K562 (cell line): ENCODE data around the gene NAT14. TPM values are rescaled to one million over a fixed set of nuclear protein-coding genes. Genes with fewer than 3 reads are reported as not detected.
A peak's percentile ranks its signal among the peaks of the same experiment; 100 is the strongest.

ENCODE experiments used
- FOXM1 ChIP-seq, 2 experiments: fragments of 450-650 bp in 1 of 2; sonication (generic) in 1 of 2; formaldehyde crosslinking in 1 of 2; IDR thresholded peaks; 2 replicates each; pipeline versions ENCODE4 v1.6.1 to v1.9.0; 2017 to 2022; ENCODE audit warnings: low read depth in 2 of 2, mild to moderate bottlenecking in 2 of 2, missing genetic modification reagents in 1 of 2, moderate library complexity in 1 of 2
- SUPT5H ChIP-seq: fragments of 450-650 bp; IDR thresholded peaks from 2 replicates; pipeline ENCODE4 v1.6.1; 2016
- XRCC4 ChIP-seq: IDR thresholded peaks from one replicate; pipeline ENCODE4 v1.6.1; 2011; ENCODE audit not compliant: insufficient read depth, insufficient read length; ENCODE audit errors: extremely low read depth
- ZFX ChIP-seq: sonication (generic); formaldehyde crosslinking; IDR thresholded peaks from 2 replicates; pipeline ENCODE4 v1.8.0; 2022; ENCODE audit warnings: mild to moderate bottlenecking, missing genetic modification reagents, moderate library complexity
- ZNF253 ChIP-seq: fragments of 250-450 bp; sonication (Bioruptor Pico); conservative IDR thresholded peaks from 2 replicates; pipeline ENCODE4 v1.6.1; 2021; ENCODE audit warnings: mild to moderate bottlenecking
- polyA plus RNA-seq, 8 experiments: library from polyadenylated mRNA; depleted of rRNA in 4 of 8; stranded (reverse) in 5 of 8; unstranded in 3 of 8; fragments of >200 nt; fragmentation: Nextera tagmentation in 2 of 8; fragmentation: Illumina TruSeq in 1 of 8; extraction: Ambion mirVana in 2 of 8; extraction: Trizol in 1 of 8; gene quantifications; 2 replicates each; pipeline versions ENCODE4 v1.2.1 to v1.2.3, GENCODE V29; 2011 to 2014; ENCODE audit warnings: inconsistent platforms in 1 of 8, missing spikeins in 1 of 8
- total RNA-seq, 7 experiments: library from RNA; depleted of rRNA in 6 of 7; stranded (reverse); fragments of >200 nt in 6 of 7; fragmentation: Illumina TruSeq in 2 of 7; extraction: Trizol in 2 of 7; gene quantifications; 2 replicates each; pipeline versions ENCODE4 v1.2.1 to v1.2.3, GENCODE V29; 2011 to 2021; ENCODE audit warnings: low replicate concordance in 1 of 7
- TF ChIP-seq, protein P1 (sequence below), 2 experiments: fragments of 450-650 bp; formaldehyde crosslinking in 1 of 2; IDR thresholded peaks; 2 replicates each; pipeline versions ENCODE4 v1.4.0 to v1.6.1; 2014 to 2020; ENCODE audit warnings: mild to moderate bottlenecking in 2 of 2, borderline replicate concordance in 1 of 2, low read depth in 1 of 2
- TF ChIP-seq, protein P2 (sequence below), 2 experiments: fragments of 200-800 bp in 1 of 2; sonication (Bioruptor generic) in 1 of 2; sonication (generic) in 1 of 2; formaldehyde crosslinking in 1 of 2; IDR thresholded peaks in 1 of 2; conservative IDR thresholded peaks in 1 of 2; 2 replicates each; pipeline versions ENCODE4 v1.5.0 to v1.6.1; 2016 to 2020; ENCODE audit warnings: missing compliant biosample characterization in 1 of 2, missing genetic modification characterization in 1 of 2, missing genetic modification reagents in 1 of 2
- TF ChIP-seq, protein P3 (sequence below): fragments of 450-650 bp; formaldehyde crosslinking; IDR thresholded peaks from 2 replicates; pipeline ENCODE4 v1.4.0; 2022; ENCODE audit warnings: mild to moderate bottlenecking, moderate library complexity
- TF ChIP-seq, protein P4 (sequence below): sonication (generic); formaldehyde crosslinking; IDR thresholded peaks from 2 replicates; pipeline ENCODE4 v1.8.0; 2022; ENCODE audit warnings: missing genetic modification reagents, mild to moderate bottlenecking, borderline replicate concordance
- TF ChIP-seq, protein P5 (sequence below), 3 experiments: IDR thresholded peaks in 2 of 3; conservative IDR thresholded peaks in 1 of 3; 2 replicates each; pipeline ENCODE4 v1.5.1; 2011 to 2012; ENCODE audit warnings: low read length in 3 of 3, mild to moderate bottlenecking in 3 of 3, control low read depth in 2 of 3, improper control_type of control experiment in 1 of 3, inconsistent platforms in 1 of 3, low read depth in 1 of 3, mixed read lengths in 1 of 3, moderate library complexity in 1 of 3; ENCODE audit not compliant: insufficient read depth in 2 of 3

Gene NAT14
- total and polyA plus RNA-seq, 9 of the 15 experiments (the other 6 are each of a cell fraction or from before 2014, with no cell fraction given), result 2.4 to 77.0 (median 26.7) TPM

- TF ChIP-seq, protein P1, sequence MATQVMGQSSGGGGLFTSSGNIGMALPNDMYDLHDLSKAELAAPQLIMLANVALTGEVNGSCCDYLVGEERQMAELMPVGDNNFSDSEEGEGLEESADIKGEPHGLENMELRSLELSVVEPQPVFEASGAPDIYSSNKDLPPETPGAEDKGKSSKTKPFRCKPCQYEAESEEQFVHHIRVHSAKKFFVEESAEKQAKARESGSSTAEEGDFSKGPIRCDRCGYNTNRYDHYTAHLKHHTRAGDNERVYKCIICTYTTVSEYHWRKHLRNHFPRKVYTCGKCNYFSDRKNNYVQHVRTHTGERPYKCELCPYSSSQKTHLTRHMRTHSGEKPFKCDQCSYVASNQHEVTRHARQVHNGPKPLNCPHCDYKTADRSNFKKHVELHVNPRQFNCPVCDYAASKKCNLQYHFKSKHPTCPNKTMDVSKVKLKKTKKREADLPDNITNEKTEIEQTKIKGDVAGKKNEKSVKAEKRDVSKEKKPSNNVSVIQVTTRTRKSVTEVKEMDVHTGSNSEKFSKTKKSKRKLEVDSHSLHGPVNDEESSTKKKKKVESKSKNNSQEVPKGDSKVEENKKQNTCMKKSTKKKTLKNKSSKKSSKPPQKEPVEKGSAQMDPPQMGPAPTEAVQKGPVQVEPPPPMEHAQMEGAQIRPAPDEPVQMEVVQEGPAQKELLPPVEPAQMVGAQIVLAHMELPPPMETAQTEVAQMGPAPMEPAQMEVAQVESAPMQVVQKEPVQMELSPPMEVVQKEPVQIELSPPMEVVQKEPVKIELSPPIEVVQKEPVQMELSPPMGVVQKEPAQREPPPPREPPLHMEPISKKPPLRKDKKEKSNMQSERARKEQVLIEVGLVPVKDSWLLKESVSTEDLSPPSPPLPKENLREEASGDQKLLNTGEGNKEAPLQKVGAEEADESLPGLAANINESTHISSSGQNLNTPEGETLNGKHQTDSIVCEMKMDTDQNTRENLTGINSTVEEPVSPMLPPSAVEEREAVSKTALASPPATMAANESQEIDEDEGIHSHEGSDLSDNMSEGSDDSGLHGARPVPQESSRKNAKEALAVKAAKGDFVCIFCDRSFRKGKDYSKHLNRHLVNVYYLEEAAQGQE (IDR thresholded peaks at IDR 0.05; ENCODE audit: borderline replicate concordance), result no peak
- TF ChIP-seq, protein P1 (CRISPR knock-in tag; IDR thresholded peaks at IDR 0.05; ENCODE audit: low read depth), result 0 out of 2 replicates have a peak, but pooled peaks have one; percentile 14
- TF ChIP-seq, protein P2, sequence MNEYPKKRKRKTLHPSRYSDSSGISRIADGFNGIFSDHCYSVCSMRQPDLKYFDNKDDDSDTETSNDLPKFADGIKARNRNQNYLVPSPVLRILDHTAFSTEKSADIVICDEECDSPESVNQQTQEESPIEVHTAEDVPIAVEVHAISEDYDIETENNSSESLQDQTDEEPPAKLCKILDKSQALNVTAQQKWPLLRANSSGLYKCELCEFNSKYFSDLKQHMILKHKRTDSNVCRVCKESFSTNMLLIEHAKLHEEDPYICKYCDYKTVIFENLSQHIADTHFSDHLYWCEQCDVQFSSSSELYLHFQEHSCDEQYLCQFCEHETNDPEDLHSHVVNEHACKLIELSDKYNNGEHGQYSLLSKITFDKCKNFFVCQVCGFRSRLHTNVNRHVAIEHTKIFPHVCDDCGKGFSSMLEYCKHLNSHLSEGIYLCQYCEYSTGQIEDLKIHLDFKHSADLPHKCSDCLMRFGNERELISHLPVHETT (CRISPR knock-in tag; conservative IDR thresholded peaks at IDR 0.05 in 1 of 2, IDR thresholded peaks at IDR 0.05 in 1 of 2), result 0 out of 4 replicates have a peak, but pooled peaks of 1 of the 2 experiments have one; percentile 57
- 0 out of 2 replicates have a peak, but pooled peaks have one; percentile 24 for TF ChIP-seq SUPT5H
- TF ChIP-seq, protein P3, sequence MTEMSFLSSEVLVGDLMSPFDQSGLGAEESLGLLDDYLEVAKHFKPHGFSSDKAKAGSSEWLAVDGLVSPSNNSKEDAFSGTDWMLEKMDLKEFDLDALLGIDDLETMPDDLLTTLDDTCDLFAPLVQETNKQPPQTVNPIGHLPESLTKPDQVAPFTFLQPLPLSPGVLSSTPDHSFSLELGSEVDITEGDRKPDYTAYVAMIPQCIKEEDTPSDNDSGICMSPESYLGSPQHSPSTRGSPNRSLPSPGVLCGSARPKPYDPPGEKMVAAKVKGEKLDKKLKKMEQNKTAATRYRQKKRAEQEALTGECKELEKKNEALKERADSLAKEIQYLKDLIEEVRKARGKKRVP (CRISPR knock-in tag), result no peak
- TF ChIP-seq ZFX, result peak; percentile 49
- TF ChIP-seq XRCC4, result no peak
- TF ChIP-seq FOXM1 (IDR thresholded peaks at IDR 0.05; ENCODE audit: low read depth), result no peak
- no peak for TF ChIP-seq FOXM1 (CRISPR knock-in tag; IDR thresholded peaks at IDR 0.05; ENCODE audit: low read depth)
- TF ChIP-seq, protein P4, sequence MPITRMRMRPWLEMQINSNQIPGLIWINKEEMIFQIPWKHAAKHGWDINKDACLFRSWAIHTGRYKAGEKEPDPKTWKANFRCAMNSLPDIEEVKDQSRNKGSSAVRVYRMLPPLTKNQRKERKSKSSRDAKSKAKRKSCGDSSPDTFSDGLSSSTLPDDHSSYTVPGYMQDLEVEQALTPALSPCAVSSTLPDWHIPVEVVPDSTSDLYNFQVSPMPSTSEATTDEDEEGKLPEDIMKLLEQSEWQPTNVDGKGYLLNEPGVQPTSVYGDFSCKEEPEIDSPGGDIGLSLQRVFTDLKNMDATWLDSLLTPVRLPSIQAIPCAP (CRISPR knock-in tag), result no peak
- no peak for TF ChIP-seq ZNF253 (CRISPR knock-in tag)
- TF ChIP-seq, protein P5, sequence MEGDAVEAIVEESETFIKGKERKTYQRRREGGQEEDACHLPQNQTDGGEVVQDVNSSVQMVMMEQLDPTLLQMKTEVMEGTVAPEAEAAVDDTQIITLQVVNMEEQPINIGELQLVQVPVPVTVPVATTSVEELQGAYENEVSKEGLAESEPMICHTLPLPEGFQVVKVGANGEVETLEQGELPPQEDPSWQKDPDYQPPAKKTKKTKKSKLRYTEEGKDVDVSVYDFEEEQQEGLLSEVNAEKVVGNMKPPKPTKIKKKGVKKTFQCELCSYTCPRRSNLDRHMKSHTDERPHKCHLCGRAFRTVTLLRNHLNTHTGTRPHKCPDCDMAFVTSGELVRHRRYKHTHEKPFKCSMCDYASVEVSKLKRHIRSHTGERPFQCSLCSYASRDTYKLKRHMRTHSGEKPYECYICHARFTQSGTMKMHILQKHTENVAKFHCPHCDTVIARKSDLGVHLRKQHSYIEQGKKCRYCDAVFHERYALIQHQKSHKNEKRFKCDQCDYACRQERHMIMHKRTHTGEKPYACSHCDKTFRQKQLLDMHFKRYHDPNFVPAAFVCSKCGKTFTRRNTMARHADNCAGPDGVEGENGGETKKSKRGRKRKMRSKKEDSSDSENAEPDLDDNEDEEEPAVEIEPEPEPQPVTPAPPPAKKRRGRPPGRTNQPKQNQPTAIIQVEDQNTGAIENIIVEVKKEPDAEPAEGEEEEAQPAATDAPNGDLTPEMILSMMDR (IDR thresholded peaks at IDR 0.05 in 2 of 3, conservative IDR thresholded peaks at IDR 0.05 in 1 of 3; ENCODE audit: insufficient read depth in 2 of 3, low read depth in 1 of 3, low read length in 3 of 3), result no peak
These were observed 2.3 kb downstream of the NAT14 start (continued) for GRCh38 chr19:55486971-55487923.
